Measurements from ENCODE around the gene H3-3A.

GRCh38 chr1:226059709-226060108, 2.8 kb upstream of the H3-3A start:
- TF ChIP-seq, protein P1, sequence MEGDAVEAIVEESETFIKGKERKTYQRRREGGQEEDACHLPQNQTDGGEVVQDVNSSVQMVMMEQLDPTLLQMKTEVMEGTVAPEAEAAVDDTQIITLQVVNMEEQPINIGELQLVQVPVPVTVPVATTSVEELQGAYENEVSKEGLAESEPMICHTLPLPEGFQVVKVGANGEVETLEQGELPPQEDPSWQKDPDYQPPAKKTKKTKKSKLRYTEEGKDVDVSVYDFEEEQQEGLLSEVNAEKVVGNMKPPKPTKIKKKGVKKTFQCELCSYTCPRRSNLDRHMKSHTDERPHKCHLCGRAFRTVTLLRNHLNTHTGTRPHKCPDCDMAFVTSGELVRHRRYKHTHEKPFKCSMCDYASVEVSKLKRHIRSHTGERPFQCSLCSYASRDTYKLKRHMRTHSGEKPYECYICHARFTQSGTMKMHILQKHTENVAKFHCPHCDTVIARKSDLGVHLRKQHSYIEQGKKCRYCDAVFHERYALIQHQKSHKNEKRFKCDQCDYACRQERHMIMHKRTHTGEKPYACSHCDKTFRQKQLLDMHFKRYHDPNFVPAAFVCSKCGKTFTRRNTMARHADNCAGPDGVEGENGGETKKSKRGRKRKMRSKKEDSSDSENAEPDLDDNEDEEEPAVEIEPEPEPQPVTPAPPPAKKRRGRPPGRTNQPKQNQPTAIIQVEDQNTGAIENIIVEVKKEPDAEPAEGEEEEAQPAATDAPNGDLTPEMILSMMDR (IDR thresholded peaks at IDR 0.05) = no peak
- no peak for TF ChIP-seq POLR2A (IDR thresholded peaks at IDR 0.05)
